ENCODE results near the gene EGLN1. TPM values are rescaled to one million over a fixed set of nuclear protein-coding genes. Genes with fewer than 3 reads are reported as not detected.

Gene EGLN1
- polyA plus RNA-seq, 2 of the 4 experiments (the other 2 are of a cell fraction) = 57.7 to 156 TPM

GRCh38 chr1:231416901-231417300 is 5.2 kb downstream of the EGLN1 start (continued):
- TF ChIP-seq, protein P1, sequence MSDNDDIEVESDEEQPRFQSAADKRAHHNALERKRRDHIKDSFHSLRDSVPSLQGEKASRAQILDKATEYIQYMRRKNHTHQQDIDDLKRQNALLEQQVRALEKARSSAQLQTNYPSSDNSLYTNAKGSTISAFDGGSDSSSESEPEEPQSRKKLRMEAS (IDR thresholded peaks at IDR 0.05) = no peak
- TF ChIP-seq RARB (CRISPR knock-in tag; IDR thresholded peaks at IDR 0.05) (no peak), RFX5 (IDR thresholded peaks at IDR 0.05) (no peak), FOXS1 (CRISPR knock-in tag; IDR thresholded peaks at IDR 0.05) (no peak), PHF8 (IDR thresholded peaks at IDR 0.05; ENCODE audit: borderline replicate concordance, low read depth) (no peak)
- TF ChIP-seq, protein P2, sequence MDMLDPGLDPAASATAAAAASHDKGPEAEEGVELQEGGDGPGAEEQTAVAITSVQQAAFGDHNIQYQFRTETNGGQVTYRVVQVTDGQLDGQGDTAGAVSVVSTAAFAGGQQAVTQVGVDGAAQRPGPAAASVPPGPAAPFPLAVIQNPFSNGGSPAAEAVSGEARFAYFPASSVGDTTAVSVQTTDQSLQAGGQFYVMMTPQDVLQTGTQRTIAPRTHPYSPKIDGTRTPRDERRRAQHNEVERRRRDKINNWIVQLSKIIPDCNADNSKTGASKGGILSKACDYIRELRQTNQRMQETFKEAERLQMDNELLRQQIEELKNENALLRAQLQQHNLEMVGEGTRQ (IDR thresholded peaks at IDR 0.05) = no peak

DNA sequence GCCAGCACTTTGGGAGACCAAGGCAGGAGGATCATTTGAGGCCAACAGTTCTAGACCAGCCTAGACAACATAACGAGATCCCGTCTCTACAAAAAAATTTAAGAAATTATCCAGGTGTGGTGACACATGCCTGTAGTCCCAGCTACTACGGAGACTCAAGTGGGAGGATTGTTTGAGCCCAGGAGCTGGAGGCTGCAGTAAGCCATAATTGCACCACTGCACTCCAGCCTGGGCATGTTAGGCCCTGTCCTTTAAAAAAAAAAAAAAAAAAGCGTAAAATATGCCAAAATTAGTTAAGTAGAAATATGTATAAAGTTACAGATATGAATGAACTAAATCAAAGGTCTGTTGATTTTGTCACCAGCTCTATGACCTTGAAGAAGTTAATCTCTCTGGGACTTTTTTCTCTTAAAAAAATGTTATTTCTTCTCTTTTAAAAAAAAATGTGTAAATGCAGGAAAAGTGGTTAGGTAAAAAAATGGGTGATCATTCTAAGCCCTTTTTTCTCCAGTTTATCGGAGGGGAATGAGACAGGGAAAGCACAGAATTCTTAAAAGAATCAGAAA is 7.0 kb downstream of the EGLN1 start:
- peak overlapping the region; percentile 87 for H3K4me2 ChIP-seq
- ChIA-PET CTCF (interaction anchor here (0.7 to 1.5 kb wide), 6 partner anchors 11 to 436 kb away, joined by 3 to 4 read pairs (median 3); partner anchors contain the start of gene ARV1), POLR2A (interaction anchor here (0.6 kb wide), 1 partner anchor 172 kb away, joined by 3 read pairs; no protein-coding TSS in a partner anchor)
- no peak for DNase-seq (ENCODE audit: low read depth in 1 of 2, low spot score in 1 of 2)
- H3K9me3 ChIP-seq = no peaks in the 10 kb centered on the region
- peak in 1 of 2 experiments; percentile 13; a peak in 3 of 6 replicates for ATAC-seq
- H3K4me1 ChIP-seq = peaks cover 58% of the 10 kb centered on the region
- TF ChIP-seq, protein P3, sequence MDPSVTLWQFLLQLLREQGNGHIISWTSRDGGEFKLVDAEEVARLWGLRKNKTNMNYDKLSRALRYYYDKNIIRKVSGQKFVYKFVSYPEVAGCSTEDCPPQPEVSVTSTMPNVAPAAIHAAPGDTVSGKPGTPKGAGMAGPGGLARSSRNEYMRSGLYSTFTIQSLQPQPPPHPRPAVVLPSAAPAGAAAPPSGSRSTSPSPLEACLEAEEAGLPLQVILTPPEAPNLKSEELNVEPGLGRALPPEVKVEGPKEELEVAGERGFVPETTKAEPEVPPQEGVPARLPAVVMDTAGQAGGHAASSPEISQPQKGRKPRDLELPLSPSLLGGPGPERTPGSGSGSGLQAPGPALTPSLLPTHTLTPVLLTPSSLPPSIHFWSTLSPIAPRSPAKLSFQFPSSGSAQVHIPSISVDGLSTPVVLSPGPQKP (IDR thresholded peaks at IDR 0.05; ENCODE audit: low read depth, low read length) = no peak
- TF ChIP-seq MYC (IDR thresholded peaks at IDR 0.05; ENCODE audit: borderline replicate concordance, low read length) (0 out of 2 replicates have a peak, but pooled peaks have one; percentile 9), CEBPB (IDR thresholded peaks at IDR 0.05) (no peak), CBX2 (IDR thresholded peaks at IDR 0.05; ENCODE audit: borderline replicate concordance, low read depth) (no peak)
- TF ChIP-seq, protein P4, sequence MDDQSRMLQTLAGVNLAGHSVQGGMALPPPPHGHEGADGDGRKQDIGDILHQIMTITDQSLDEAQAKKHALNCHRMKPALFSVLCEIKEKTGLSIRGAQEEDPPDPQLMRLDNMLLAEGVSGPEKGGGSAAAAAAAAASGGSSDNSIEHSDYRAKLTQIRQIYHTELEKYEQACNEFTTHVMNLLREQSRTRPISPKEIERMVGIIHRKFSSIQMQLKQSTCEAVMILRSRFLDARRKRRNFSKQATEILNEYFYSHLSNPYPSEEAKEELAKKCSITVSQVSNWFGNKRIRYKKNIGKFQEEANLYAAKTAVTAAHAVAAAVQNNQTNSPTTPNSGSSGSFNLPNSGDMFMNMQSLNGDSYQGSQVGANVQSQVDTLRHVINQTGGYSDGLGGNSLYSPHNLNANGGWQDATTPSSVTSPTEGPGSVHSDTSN (IDR thresholded peaks at IDR 0.05) = no peak
- 18% methylated on average over 5 of the region's 5 CpGs for WGBS (ENCODE audit: missing lambda C conversion rate)
- H3K4me3 ChIP-seq = peak overlapping the region; percentile 80
- peak overlapping the region; percentile 86 to 87 for H3K27ac ChIP-seq
- no peak for FAIRE-seq

DNA sequence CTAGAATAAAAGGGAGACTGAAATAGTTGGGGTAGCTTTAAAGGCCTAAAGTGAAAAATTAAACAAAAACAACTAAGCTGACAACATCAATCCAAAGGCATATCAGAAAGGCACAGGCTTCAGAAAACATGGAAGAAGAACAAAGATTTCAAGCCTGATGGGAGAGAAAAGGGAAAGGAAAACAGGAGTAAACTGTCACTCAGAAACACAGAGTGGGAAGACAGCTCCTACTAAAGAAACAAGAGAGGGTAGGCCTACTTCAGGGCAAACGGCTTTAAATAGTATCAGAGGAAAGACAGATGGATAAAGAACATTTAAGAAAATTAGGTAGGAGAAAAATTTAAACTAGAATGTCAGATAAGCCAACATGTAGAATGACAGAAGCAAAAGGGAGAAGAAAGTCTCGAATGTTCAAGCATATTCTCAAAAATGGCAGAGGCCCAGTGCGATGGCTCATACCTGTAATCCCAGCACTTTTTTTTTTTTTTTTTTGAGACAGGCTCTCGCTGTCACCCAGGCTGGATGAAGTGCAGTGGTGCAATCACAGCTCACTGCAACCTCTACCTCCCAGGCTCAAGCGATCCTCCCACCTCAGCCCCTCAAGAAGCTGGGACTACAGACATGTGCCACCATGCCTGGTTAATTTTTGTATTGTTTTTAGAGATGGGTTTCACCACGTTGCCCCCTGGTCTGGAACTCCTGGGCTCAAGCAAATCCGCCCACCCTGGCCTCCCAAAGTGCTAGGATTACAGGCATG is 7.6 kb downstream of the EGLN1 start:
- FAIRE-seq = no peak
- H3K27ac ChIP-seq = peak overlapping the region; percentile 86 to 87
- H3K9me3 ChIP-seq = no peaks in the 10 kb centered on the region
- ChIA-PET CTCF (interaction anchor here (0.6 to 1.5 kb wide), 4 partner anchors 21 to 174 kb away, joined by 3 to 4 read pairs (median 3); no protein-coding TSS in a partner anchor), POLR2A (interaction anchor here (0.6 kb wide), 1 partner anchor 172 kb away, joined by 3 read pairs; no protein-coding TSS in a partner anchor)
- peak in 1 of 2 experiments; percentile 50; a peak in 3 of 6 replicates for ATAC-seq
- peaks cover 65% of the 10 kb centered on the region for H3K4me1 ChIP-seq
- peak in 1 of 2 experiments; percentile 50 for DNase-seq (ENCODE audit: low read depth in 1 of 2, low spot score in 1 of 2)
- H3K4me3 ChIP-seq = peak overlapping the region; percentile 80; the same call in 2 of the 3 replicates
- peak overlapping the region; percentile 87 for H3K4me2 ChIP-seq
- WGBS (ENCODE audit: missing lambda C conversion rate) = 16% methylated on average over 7 of the region's 7 CpGs
- TF ChIP-seq MAFK (IDR thresholded peaks at IDR 0.05; ENCODE audit: partially characterized antibody) (no peak), CEBPB (IDR thresholded peaks at IDR 0.05) (peak in 1 of 2 experiments; percentile 37; a peak in 1 of 4 replicates), MYC (IDR thresholded peaks at IDR 0.05; ENCODE audit: borderline replicate concordance, low read length) (0 out of 2 replicates have a peak, but pooled peaks have one; percentile 3), HMGXB4 (CRISPR knock-in tag; IDR thresholded peaks at IDR 0.05; ENCODE audit: borderline replicate concordance) (no peak), ZNF302 (CRISPR knock-in tag; IDR thresholded peaks at IDR 0.05) (no peak)

Measured in A549 (cell line).